ENCODE measurements around the gene KRTAP3-2.

KRTAP3-2 gene

DNA sequence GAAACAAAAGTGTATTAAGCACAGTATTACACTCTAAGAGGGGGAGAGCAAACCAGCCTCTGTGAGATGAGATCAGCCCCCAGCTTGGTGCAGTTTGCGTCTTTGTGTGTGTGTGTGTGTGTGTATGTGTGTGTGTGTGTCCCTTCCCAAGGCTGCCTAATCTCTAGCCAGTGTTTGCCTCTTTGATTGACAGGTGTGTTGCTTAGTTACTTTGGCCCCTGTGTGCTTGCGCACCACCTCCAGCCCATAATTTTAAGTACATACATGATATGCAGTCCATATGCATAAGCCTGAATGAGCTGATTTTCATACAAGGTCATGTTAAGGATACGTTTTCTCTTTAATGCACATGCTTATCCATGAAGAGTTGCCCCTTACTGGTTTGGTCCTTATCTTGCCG, 2.1 kb upstream of the KRTAP3-2 start:
- peak overlapping the region; percentile 85 for H3K27ac ChIP-seq (ENCODE audit: poor library complexity, severe bottlenecking)
- H3K9me3 ChIP-seq (ENCODE audit: severe bottlenecking), result no peaks in the 10 kb centered on the region
- peaks cover 29% of the 10 kb centered on the region for H3K4me1 ChIP-seq (ENCODE audit: insufficient read depth, poor library complexity, severe bottlenecking)
- no peak for ATAC-seq (ENCODE audit: low read depth)
- DNase-seq (ENCODE audit: low spot score), result no peak
- no peaks in the 10 kb centered on the region for H3K27me3 ChIP-seq (ENCODE audit: insufficient read depth, poor library complexity, severe bottlenecking)
- TF ChIP-seq CTCF (IDR thresholded peaks at IDR 0.05; ENCODE audit: poor library complexity, severe bottlenecking), result no peak
- no peaks in the 10 kb centered on the region for H3K36me3 ChIP-seq (ENCODE audit: low read depth)
- no peak overlapping the region for H3K4me3 ChIP-seq (ENCODE audit: severe bottlenecking)

GRCh38 chr17:40997361-40997760, 2.3 kb downstream of the KRTAP3-2 start:
- Histone ChIP-seq H3K27me3 (ENCODE audit: insufficient read depth, poor library complexity, severe bottlenecking) (no peaks in the 10 kb centered on the region), H3K36me3 (ENCODE audit: low read depth) (no peaks in the 10 kb centered on the region), H3K9me3 (ENCODE audit: severe bottlenecking) (no peaks in the 10 kb centered on the region), H3K27ac (ENCODE audit: poor library complexity, severe bottlenecking) (no peak overlapping the region), H3K4me3 (ENCODE audit: severe bottlenecking) (no peak overlapping the region), H3K4me1 (ENCODE audit: insufficient read depth, poor library complexity, severe bottlenecking) (peaks cover 12% of the 10 kb centered on the region)
- no peak for ATAC-seq (ENCODE audit: low read depth)
- DNase-seq (ENCODE audit: low spot score), result no peak
- TF ChIP-seq CTCF (IDR thresholded peaks at IDR 0.05; ENCODE audit: poor library complexity, severe bottlenecking), result no peak

- no peaks in the 10 kb centered on the region for H3K36me3 ChIP-seq (ENCODE audit: low read depth)
- no peak for TF ChIP-seq CTCF (IDR thresholded peaks at IDR 0.05; ENCODE audit: poor library complexity, severe bottlenecking)
- ATAC-seq (ENCODE audit: low read depth) (no peak), DNase-seq (ENCODE audit: low spot score) (no peak)
- H3K9me3 ChIP-seq (ENCODE audit: severe bottlenecking), result no peaks in the 10 kb centered on the region
- H3K27me3 ChIP-seq (ENCODE audit: insufficient read depth, poor library complexity, severe bottlenecking), result no peaks in the 10 kb centered on the region
- H3K27ac ChIP-seq (ENCODE audit: poor library complexity, severe bottlenecking), result no peak overlapping the region
- no peak overlapping the region for H3K4me3 ChIP-seq (ENCODE audit: severe bottlenecking)
- peaks cover 6% of the 10 kb centered on the region for H3K4me1 ChIP-seq (ENCODE audit: insufficient read depth, poor library complexity, severe bottlenecking)
Measured at GRCh38 chr17:40996829-40997228, 2.9 kb downstream of the KRTAP3-2 start.

GRCh38 chr17:40995116-40995515, 4.6 kb downstream of the KRTAP3-2 start:
- Histone ChIP-seq H3K27ac (ENCODE audit: poor library complexity, severe bottlenecking) (no peak overlapping the region), H3K27me3 (ENCODE audit: insufficient read depth, poor library complexity, severe bottlenecking) (no peaks in the 10 kb centered on the region), H3K4me3 (ENCODE audit: severe bottlenecking) (no peak overlapping the region), H3K4me1 (ENCODE audit: insufficient read depth, poor library complexity, severe bottlenecking) (peaks cover 2% of the 10 kb centered on the region), H3K9me3 (ENCODE audit: severe bottlenecking) (no peaks in the 10 kb centered on the region), H3K36me3 (ENCODE audit: low read depth) (no peaks in the 10 kb centered on the region)
- no peak for TF ChIP-seq CTCF (IDR thresholded peaks at IDR 0.05; ENCODE audit: poor library complexity, severe bottlenecking)
- ATAC-seq (ENCODE audit: low read depth) (no peak), DNase-seq (ENCODE audit: low spot score) (no peak)

- ATAC-seq (ENCODE audit: low read depth) (no peak), DNase-seq (ENCODE audit: low spot score) (no peak)
- H3K4me3 ChIP-seq (ENCODE audit: severe bottlenecking), result no peak within 1 kb of the TSS
- H3K27me3 ChIP-seq (ENCODE audit: insufficient read depth, poor library complexity, severe bottlenecking), result no peaks in the 10 kb centered on the region
- H3K4me1 ChIP-seq (ENCODE audit: insufficient read depth, poor library complexity, severe bottlenecking), result no peaks in the 10 kb centered on the region
- H3K36me3 ChIP-seq (ENCODE audit: low read depth), result no peaks in the 10 kb centered on the region
- H3K27ac ChIP-seq (ENCODE audit: poor library complexity, severe bottlenecking), result no peak within 1 kb of the TSS
- no peaks in the 10 kb centered on the region for H3K9me3 ChIP-seq (ENCODE audit: severe bottlenecking)
- no peak for TF ChIP-seq CTCF (IDR thresholded peaks at IDR 0.05; ENCODE audit: poor library complexity, severe bottlenecking)
Measured at GRCh38 chr17:40993839-40994238, 5.9 kb downstream of the KRTAP3-2 start, which contains the start of gene KRTAP3-3. TSS of gene KRTAP3-3 (minus strand) at chr17:40994164. CDS start at chr17:40994097, 67 bp downstream.
